ENCODE measurements around the gene MICAL1. TPM values are rescaled to one million over a fixed set of nuclear protein-coding genes. Genes with fewer than 3 reads are reported as not detected.

MICAL1 gene
- total and polyA plus RNA-seq, 12 donors = 3.1 to 99.9 (median 10.4) TPM

DNA sequence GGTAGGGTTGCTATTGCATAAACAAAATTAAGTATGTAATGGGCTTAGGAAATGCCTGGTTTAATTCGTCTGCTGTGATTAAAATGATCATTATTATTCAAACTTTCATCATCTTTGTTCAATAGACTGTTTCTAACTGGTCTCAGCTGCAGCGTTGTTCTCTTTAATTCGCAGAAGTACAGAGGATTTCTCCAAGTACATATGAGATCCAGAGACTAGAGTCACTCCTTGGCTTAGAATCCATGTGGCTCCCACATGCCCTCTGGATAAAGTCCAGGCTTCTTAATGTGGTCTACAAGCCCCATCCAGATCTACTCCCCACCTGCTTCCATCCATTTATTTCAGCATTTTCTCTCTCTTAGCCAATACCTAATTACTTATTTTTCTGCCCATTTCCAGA is 28.6 kb upstream of the MICAL1 start:
- Histone ChIP-seq H3K27me3 (no peaks in the 10 kb centered on the region), H3K4me1 (replicated peaks in 1 of 2) (peaks cover 9 to 33% of the 10 kb centered on the region in 2 donors)
- intact Hi-C loops (cut with DNase I) = no loop called here

DNA sequence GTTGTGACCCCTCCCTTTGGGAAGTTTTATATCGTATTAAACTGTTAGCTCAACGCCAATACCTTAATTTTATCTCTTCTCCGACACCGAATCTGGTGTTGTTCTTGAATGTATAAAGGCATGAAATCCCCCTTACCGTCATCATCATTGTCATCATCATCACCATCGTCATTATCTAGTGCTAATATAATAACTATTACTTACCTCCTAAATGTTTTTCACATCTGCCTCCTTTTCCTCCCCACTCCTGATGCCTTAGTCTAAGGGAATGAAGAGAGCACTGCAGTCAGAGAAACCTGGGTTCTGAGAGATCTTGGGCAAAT is 28.1 kb upstream of the MICAL1 start:
- Histone ChIP-seq H3K36me3 (replicated peaks in 1 of 2) (peaks cover 0 to 7% of the 10 kb centered on the region in 2 donors), H3K4me1 (replicated peaks in 1 of 2) (peaks cover 12 to 36% of the 10 kb centered on the region in 2 donors), H3K27ac (peak overlapping the region in 2 of 5 donors; percentile 20 to 36), H3K27me3 (no peaks in the 10 kb centered on the region), H3K4me3 (peak overlapping the region in 3 of 4 donors; percentile 0 to 93 (median 22)), H3K9me3 (replicated peaks in 1 of 3) (no peaks in the 10 kb centered on the region)
- 2 to 6% (median 3%) methylated on average over 6 of the region's 6 CpGs for WGBS, 4 donors
- DNase-seq = no peak
- TF ChIP-seq POLR2A (IDR thresholded peaks at IDR 0.05) = no peak
- TF ChIP-seq, protein P1, sequence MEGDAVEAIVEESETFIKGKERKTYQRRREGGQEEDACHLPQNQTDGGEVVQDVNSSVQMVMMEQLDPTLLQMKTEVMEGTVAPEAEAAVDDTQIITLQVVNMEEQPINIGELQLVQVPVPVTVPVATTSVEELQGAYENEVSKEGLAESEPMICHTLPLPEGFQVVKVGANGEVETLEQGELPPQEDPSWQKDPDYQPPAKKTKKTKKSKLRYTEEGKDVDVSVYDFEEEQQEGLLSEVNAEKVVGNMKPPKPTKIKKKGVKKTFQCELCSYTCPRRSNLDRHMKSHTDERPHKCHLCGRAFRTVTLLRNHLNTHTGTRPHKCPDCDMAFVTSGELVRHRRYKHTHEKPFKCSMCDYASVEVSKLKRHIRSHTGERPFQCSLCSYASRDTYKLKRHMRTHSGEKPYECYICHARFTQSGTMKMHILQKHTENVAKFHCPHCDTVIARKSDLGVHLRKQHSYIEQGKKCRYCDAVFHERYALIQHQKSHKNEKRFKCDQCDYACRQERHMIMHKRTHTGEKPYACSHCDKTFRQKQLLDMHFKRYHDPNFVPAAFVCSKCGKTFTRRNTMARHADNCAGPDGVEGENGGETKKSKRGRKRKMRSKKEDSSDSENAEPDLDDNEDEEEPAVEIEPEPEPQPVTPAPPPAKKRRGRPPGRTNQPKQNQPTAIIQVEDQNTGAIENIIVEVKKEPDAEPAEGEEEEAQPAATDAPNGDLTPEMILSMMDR (IDR thresholded peaks at IDR 0.05) = no peak
- intact Hi-C loops (cut with DNase I) = no loop called here

More for the DNA sequence above, 28.6 kb upstream of the MICAL1 start:
- Histone ChIP-seq H3K27ac (peak overlapping the region in 1 of 5 donors; percentile 20), H3K9me3 (replicated peaks in 1 of 3) (no peaks in the 10 kb centered on the region), H3K36me3 (replicated peaks in 1 of 2) (peaks cover 0 to 7% of the 10 kb centered on the region in 2 donors), H3K4me3 (no peak overlapping the region)
- TF ChIP-seq, protein P1 (IDR thresholded peaks at IDR 0.05) = no peak
- no peak for TF ChIP-seq POLR2A (IDR thresholded peaks at IDR 0.05)
- no peak for DNase-seq
- WGBS, 4 donors = 48 to 60% (median 54%) methylated on average over 3 of the region's 3 CpGs

DNA sequence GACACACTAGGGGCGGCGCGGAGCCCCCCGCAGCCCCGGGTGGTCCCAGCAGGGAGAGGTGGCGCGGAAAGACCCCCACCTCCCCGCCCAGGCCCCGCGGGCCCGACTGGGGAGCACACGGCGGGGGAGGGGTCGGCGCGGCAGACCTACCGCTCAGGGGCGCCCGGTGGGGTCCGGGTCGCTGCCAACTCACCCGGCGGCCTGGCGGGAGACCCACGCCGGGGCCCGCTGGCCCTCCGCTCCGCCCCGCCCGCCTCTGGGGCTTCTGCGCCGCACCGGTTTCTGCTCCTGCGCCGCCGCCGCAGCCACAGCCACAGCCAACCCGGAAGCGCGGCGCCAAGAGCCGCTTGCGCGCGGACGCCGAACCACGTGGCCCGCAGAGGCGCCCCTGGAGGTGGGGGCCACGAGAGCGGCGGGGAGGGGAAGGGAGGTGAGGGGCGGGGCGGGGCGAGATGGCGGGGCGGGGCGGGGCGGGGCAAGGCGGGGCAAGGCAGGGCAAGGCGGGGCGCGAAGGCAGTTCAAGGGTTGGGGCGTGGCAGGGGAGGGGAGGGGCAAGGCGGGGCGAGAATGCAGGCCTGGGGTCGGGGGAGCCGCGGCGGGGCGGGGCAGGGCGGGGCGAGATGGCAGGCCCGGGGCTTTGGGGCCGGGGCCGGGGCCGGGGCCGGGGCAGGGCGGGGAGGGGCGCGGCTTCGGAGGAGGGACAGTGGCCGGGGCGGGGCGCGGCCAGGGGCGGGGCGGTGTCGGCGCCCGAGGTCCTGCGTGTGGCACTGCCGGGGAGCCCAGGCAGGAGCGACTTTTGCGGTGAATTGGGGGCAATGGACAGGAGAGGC is 27.5 kb upstream of the MICAL1 start, which contains the start of gene ZBTB24:
Gene ZBTB24, minus strand, starts transcription at position 315 of the 830 bp plus-strand sequence. CDS start 1,193 bp downstream, outside the sequence.
- intact Hi-C loops (cut with DNase I) = no loop called here
- Histone ChIP-seq H3K36me3 (replicated peaks in 1 of 2) (peaks cover 0 to 7% of the 10 kb centered on the region in 2 donors), H3K27ac (peak within 1 kb of the TSS in 4 of 5 donors; percentile 29 to 93 (median 80)), H3K4me3 (peak within 1 kb of the TSS; percentile 50 to 93 (median 76)), H3K9me3 (replicated peaks in 1 of 3) (no peaks in the 10 kb centered on the region), H3K27me3 (no peaks in the 10 kb centered on the region), H3K4me1 (replicated peaks in 1 of 2) (peaks cover 12 to 42% of the 10 kb centered on the region in 2 donors)
- WGBS, 4 donors = 0 to 1% (median 1%) methylated on average over 9 to 97 of the region's 97 CpGs
- TF ChIP-seq, protein P1 (IDR thresholded peaks at IDR 0.05) = no peak
- TF ChIP-seq POLR2A (IDR thresholded peaks at IDR 0.05) = peak; percentile 68 to 85
- DNase-seq = peak; percentile 89 to 94 (median 91)

GRCh38 chr6:109480993-109481480 is 25.5 kb upstream of the MICAL1 start:
- Histone ChIP-seq H3K4me3 (no peak overlapping the region), H3K4me1 (replicated peaks in 1 of 2) (peaks cover 12 to 47% of the 10 kb centered on the region in 2 donors), H3K27ac (no peak overlapping the region), H3K27me3 (no peaks in the 10 kb centered on the region), H3K36me3 (replicated peaks in 1 of 2) (peaks cover 0 to 15% of the 10 kb centered on the region in 2 donors), H3K9me3 (replicated peaks in 1 of 3) (no peaks in the 10 kb centered on the region)
- intact Hi-C loops (cut with DNase I) = no loop called here
- DNase-seq = no peak
- TF ChIP-seq, protein P1 (IDR thresholded peaks at IDR 0.05) = no peak
- TF ChIP-seq POLR2A (IDR thresholded peaks at IDR 0.05) = no peak
- 96 to 99% (median 97%) methylated on average over 7 of the region's 7 CpGs for WGBS, 4 donors

All from adrenal gland (tissue), 12 donors.